H1 (cell line): Measurements from ENCODE around the gene EPHB1. TPM values are rescaled to one million over a fixed set of nuclear protein-coding genes. Genes with fewer than 3 reads are reported as not detected.

Experiments used
- BCL11A ChIP-seq, 2 experiments: IDR thresholded peaks; one replicate each; pipeline ENCODE4 v1.6.1; 2011; ENCODE audit warnings: low read depth in 2 of 2, low read length in 2 of 2, mild to moderate bottlenecking in 2 of 2
- CHD1 ChIP-seq: IDR thresholded peaks from 2 replicates; pipeline ENCODE4 v1.6.1; 2012; ENCODE audit warnings: low read depth, low read length, improper control_type of control experiment
- FOSL1 ChIP-seq: IDR thresholded peaks from 2 replicates; pipeline ENCODE4 v1.6.1; 2011; ENCODE audit warnings: mild to moderate bottlenecking, low read depth, low read length, moderate library complexity; ENCODE audit not compliant: insufficient read depth
- RAD21 ChIP-seq, 2 experiments: IDR thresholded peaks in 1 of 2; conservative IDR thresholded peaks in 1 of 2; 2 replicates each; pipeline ENCODE4 v1.6.1; 2011; ENCODE audit warnings: low read depth in 2 of 2, low read length in 2 of 2, improper control_type of control experiment in 1 of 2, inconsistent platforms in 1 of 2, mild to moderate bottlenecking in 1 of 2, moderate library complexity in 1 of 2
- TAF1 ChIP-seq: IDR thresholded peaks from 2 replicates; pipeline ENCODE4 v1.6.1; 2011; ENCODE audit warnings: mild to moderate bottlenecking, low read depth, low read length
- polyA plus RNA-seq, 7 experiments: library from polyadenylated mRNA; depleted of rRNA in 3 of 7; stranded (reverse) in 5 of 7; unstranded in 2 of 7; fragments of >200 nt in 5 of 7; fragments of 200-250 nt in 2 of 7; gene quantifications; 1 replicate in 5 of 7; 2 replicates in 1 of 7; 4 replicates in 1 of 7; pipeline versions ENCODE4 v1.2.1 to v1.2.3, GENCODE V29; 2011 to 2013; ENCODE audit warnings: missing spikeins in 2 of 7, mixed read lengths in 2 of 7
- total RNA-seq: library from RNA; stranded (reverse); fragmentation: NEBNext Ultra II Directional; extraction: Animal tissue kit (Norgen Biotek cat#: 25700); gene quantifications from 2 replicates; pipeline ENCODE4 v1.2.1, GENCODE V29; 2021

The EPHB1 gene
- total and polyA plus RNA-seq, 2 of the 8 experiments (the other 6 are each of a cell fraction or from before 2014, with no cell fraction given), result 3.5 to 5.9 TPM

GRCh38 chr3:134852132-134852531 is 57.1 kb downstream of the EPHB1 start (continued):
- TF ChIP-seq BCL11A (IDR thresholded peaks at IDR 0.05; ENCODE audit: low read depth in 2 of 2, low read length in 2 of 2), result no peak
- no peak for TF ChIP-seq FOSL1
- no peak for TF ChIP-seq CHD1
- TF ChIP-seq RAD21 (IDR thresholded peaks at IDR 0.05 in 1 of 2, conservative IDR thresholded peaks at IDR 0.05 in 1 of 2; ENCODE audit: low read depth in 2 of 2, low read length in 2 of 2), result no peak
- TF ChIP-seq TAF1, result no peak
